HUDEP-2 (cell line): Measurements from ENCODE around the gene RAB17.
"Not testable (repeated sequence)": the region's sequence is repeated elsewhere in the genome, so short reads cannot be mapped to it uniquely, and the experiment has no call there.

Source experiments
- DNase-seq, 76 experiments: peaks; one replicate each; lab custom pipeline; 2025; ENCODE audit not compliant: unreplicated experiment in 76 of 76; lab: John Stamatoyannopoulos, UW

The RAB17 gene

GRCh38 chr2:237625216-237625705, 34.7 kb upstream of the RAB17 start:
- DNase-seq = no peak

GRCh38 chr2:237624565-237624964, 34.0 kb upstream of the RAB17 start:
- DNase-seq = no peak

- DNase-seq = no peak
Measured at GRCh38 chr2:237623428-237624403, 33.2 kb upstream of the RAB17 start.

GRCh38 chr2:237618449-237618848, 27.9 kb upstream of the RAB17 start:
- no peak for DNase-seq

- DNase-seq = no peak
Measured at GRCh38 chr2:237617587-237617982, 27.1 kb upstream of the RAB17 start.

- DNase-seq = no peak
Measured at GRCh38 chr2:237616734-237617586, 26.4 kb upstream of the RAB17 start.

- DNase-seq = no peak
Measured at GRCh38 chr2:237616373-237616733, 25.8 kb upstream of the RAB17 start.

- no peak for DNase-seq
Measured at GRCh38 chr2:237615631-237616249, 25.2 kb upstream of the RAB17 start.

GRCh38 chr2:237614151-237614720, 23.7 kb upstream of the RAB17 start:
- DNase-seq = no peak

GRCh38 chr2:237613679-237614078, 23.1 kb upstream of the RAB17 start:
- no peak for DNase-seq

GRCh38 chr2:237612527-237613357, 22.2 kb upstream of the RAB17 start:
- no peak for DNase-seq

GRCh38 chr2:237606522-237606921, 16.0 kb upstream of the RAB17 start:
- DNase-seq = not testable (repeated sequence)

GRCh38 chr2:237604960-237605359, 14.4 kb upstream of the RAB17 start:
- no peak for DNase-seq

- no peak for DNase-seq
Measured at GRCh38 chr2:237604391-237604790, 13.9 kb upstream of the RAB17 start.

- no peak for DNase-seq
Measured at GRCh38 chr2:237603718-237604362, 13.3 kb upstream of the RAB17 start.

- no peak for DNase-seq
Measured at GRCh38 chr2:237603049-237603717, 12.6 kb upstream of the RAB17 start.

GRCh38 chr2:237602409-237602808, 11.9 kb upstream of the RAB17 start:
- no peak for DNase-seq

GRCh38 chr2:237601453-237602116, 11.1 kb upstream of the RAB17 start:
- no peak for DNase-seq
